ENCODE measurements around the gene ZFPM1. TPM values are rescaled to one million over a fixed set of nuclear protein-coding genes. Genes with fewer than 3 reads are reported as not detected.

ZFPM1 gene
- total and polyA plus RNA-seq, 2 of the 8 experiments (the other 6 are each of a cell fraction or from before 2014, with no cell fraction given), result 0.74 to 4.8 TPM

DNA sequence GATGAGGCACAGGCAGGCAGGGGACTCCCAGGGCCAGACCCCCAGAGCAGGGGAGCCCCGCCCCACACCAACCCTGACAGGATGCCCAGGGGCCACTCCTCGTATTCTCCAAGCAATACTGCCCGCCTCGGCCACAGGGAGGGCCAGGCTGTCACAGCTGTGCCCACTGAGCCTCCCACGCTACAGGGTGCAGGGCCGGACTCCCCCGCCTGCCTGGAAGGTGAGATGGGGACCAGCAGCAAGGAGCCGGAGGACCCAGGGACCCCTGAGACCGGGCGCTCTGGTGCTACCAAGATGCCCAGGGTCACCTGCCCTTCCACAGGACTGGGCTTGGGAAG is 18.8 kb upstream of the ZFPM1 start:
- H3K27ac ChIP-seq (ENCODE audit: low read depth, low read length), result no peak overlapping the region
- H3K23ac ChIP-seq (ENCODE audit: insufficient read length), result no peak overlapping the region
- ChIA-PET POLR2A (ENCODE audit: partially characterized antibody) (no interaction called here), CTCF (ENCODE audit: partially characterized antibody) (interaction anchor here (1.3 kb wide), 1 partner anchor 283 kb away, joined by 3 read pairs; no protein-coding TSS in a partner anchor)
- TF ChIP-seq GABPA (IDR thresholded peaks at IDR 0.05; ENCODE audit: borderline replicate concordance, insufficient read depth, low read length), result no peak
- no peak for TF ChIP-seq CTBP2 (IDR thresholded peaks at IDR 0.05; ENCODE audit: borderline replicate concordance, insufficient read depth, insufficient read length, low read length)
- no peak for TF ChIP-seq BRCA1 (IDR thresholded peaks at IDR 0.05; ENCODE audit: low read depth, low read length)
- TF ChIP-seq YY1 (IDR thresholded peaks at IDR 0.05; ENCODE audit: low read depth, low read length), result no peak
- no peak overlapping the region for H3K9ac ChIP-seq (replicated peaks in 1 of 4; ENCODE audit: extremely low read depth in 1 of 4, low read depth in 3 of 4, low read length in 3 of 4)
- H3K56ac ChIP-seq (replicated peaks; ENCODE audit: insufficient read length, low read depth, low read length), result no peak overlapping the region
- H3K4ac ChIP-seq (replicated peaks; ENCODE audit: insufficient read length, low read depth, low read length), result no peak overlapping the region
- no peak overlapping the region for H2AK5ac ChIP-seq (ENCODE audit: low read depth, low read length)
- no peak overlapping the region for H3K4me2 ChIP-seq (ENCODE audit: insufficient read depth in 1 of 2, low read depth in 2 of 2, low read length in 2 of 2)
- no peaks in the 10 kb centered on the region; a peak in 1 of 4 replicates for H3K9me3 ChIP-seq (ENCODE audit: insufficient read depth in 2 of 2, low read depth in 1 of 2, low read length in 1 of 2)
- no peak overlapping the region for H2BK120ac ChIP-seq (replicated peaks; ENCODE audit: low read depth, low read length)
- H2BK20ac ChIP-seq (ENCODE audit: low read length), result no peak overlapping the region
- H4K5ac ChIP-seq (ENCODE audit: insufficient read length, low read depth, low read length), result no peak overlapping the region
- H2BK12ac ChIP-seq (ENCODE audit: low read depth, low read length), result no peak overlapping the region
- no peak overlapping the region for H2BK5ac ChIP-seq (ENCODE audit: low read depth, low read length)
- H2BK15ac ChIP-seq (ENCODE audit: low read length), result no peak overlapping the region
- no peak overlapping the region for H4K8ac ChIP-seq (ENCODE audit: extremely low read depth, insufficient read depth, low read length)
- H4K20me1 ChIP-seq (replicated peaks in 1 of 2; ENCODE audit: control insufficient read depth in 1 of 2, insufficient read depth in 2 of 2, low read length in 2 of 2), result no peaks in the 10 kb centered on the region
- H2AFZ ChIP-seq (ENCODE audit: low read length), result no peak overlapping the region
- no peaks in the 10 kb centered on the region for H3K23me2 ChIP-seq (ENCODE audit: low read depth, low read length)
- H3K4me1 ChIP-seq (replicated peaks in 1 of 4; ENCODE audit: control insufficient read depth in 3 of 4, insufficient read depth in 4 of 4, low read length in 3 of 4), result peaks cover 0 to 5% (median 2%) of the 10 kb centered on the region in 4 experiments; a peak in 2 of 7 replicates
- DNase-seq (ENCODE audit: low read depth in 1 of 2, low spot score in 2 of 2) (no peak), FAIRE-seq (no peak)
- H3K14ac ChIP-seq (ENCODE audit: insufficient read length), result no peak overlapping the region
- H4K91ac ChIP-seq (replicated peaks; ENCODE audit: insufficient read length, low read length), result no peak overlapping the region
- H3K36me3 ChIP-seq (ENCODE audit: control insufficient read depth in 2 of 4, insufficient read depth in 4 of 4, low read length in 3 of 4), result no peaks in the 10 kb centered on the region
- H3K79me2 ChIP-seq (ENCODE audit: control insufficient read depth in 1 of 2, insufficient read depth in 2 of 2, low read length in 2 of 2), result no peaks in the 10 kb centered on the region
- no peak overlapping the region for H3K18ac ChIP-seq (ENCODE audit: extremely low read depth, low read length)
- no peak overlapping the region for H3K4me3 ChIP-seq (ENCODE audit: extremely low read depth in 1 of 4, insufficient read depth in 2 of 4, low read depth in 3 of 4, low read length in 4 of 4)
- no peaks in the 10 kb centered on the region for H3K79me1 ChIP-seq (ENCODE audit: low read depth, low read length)
- H3K27me3 ChIP-seq (replicated peaks in 1 of 4; ENCODE audit: control insufficient read depth in 3 of 4, extremely low read depth in 1 of 4, insufficient read depth in 3 of 4, low read length in 3 of 4), result peaks cover 0 to 24% (median 16%) of the 10 kb centered on the region in 4 experiments; a peak in 5 of 7 replicates
- WGBS, 2 experiments (ENCODE audit: extremely low coverage in 1 of 2, insufficient coverage in 1 of 2, insufficient read length in 1 of 2, insufficient replicate concordance in 2 of 2, low coverage in 1 of 2, low lambda C conversion rate in 2 of 2, missing lambda C conversion rate in 1 of 2), result 93% methylated on average over 7 of the region's 10 CpGs; no CpG with 5 or more reads in 1 of the 2 experiments
